ENCODE measurements around the gene DISP1.
"Not testable (repeated sequence)": the region's sequence is repeated elsewhere in the genome, so short reads cannot be mapped to it uniquely, and the experiment has no call there.

DNA sequence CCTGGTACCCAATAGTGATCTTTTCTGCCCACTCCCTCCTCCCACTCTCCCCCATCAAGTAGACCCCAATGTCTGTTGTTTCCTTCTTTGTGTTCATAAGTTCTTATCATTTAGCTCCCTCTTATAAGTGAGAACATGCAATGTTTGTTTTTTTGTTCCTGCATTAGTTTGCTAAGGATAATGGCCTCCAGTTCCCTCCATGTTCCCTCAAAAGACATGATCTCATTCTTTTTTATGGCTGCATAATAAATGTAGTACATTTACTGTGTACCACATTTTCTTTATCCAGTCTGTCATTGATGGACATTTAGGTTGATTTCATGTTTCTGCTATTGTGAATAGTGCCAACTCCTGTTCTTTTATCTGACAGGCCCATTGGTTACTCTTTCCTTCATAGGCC, 35.7 kb downstream of the DISP1 start:
- TF ChIP-seq, protein P1, sequence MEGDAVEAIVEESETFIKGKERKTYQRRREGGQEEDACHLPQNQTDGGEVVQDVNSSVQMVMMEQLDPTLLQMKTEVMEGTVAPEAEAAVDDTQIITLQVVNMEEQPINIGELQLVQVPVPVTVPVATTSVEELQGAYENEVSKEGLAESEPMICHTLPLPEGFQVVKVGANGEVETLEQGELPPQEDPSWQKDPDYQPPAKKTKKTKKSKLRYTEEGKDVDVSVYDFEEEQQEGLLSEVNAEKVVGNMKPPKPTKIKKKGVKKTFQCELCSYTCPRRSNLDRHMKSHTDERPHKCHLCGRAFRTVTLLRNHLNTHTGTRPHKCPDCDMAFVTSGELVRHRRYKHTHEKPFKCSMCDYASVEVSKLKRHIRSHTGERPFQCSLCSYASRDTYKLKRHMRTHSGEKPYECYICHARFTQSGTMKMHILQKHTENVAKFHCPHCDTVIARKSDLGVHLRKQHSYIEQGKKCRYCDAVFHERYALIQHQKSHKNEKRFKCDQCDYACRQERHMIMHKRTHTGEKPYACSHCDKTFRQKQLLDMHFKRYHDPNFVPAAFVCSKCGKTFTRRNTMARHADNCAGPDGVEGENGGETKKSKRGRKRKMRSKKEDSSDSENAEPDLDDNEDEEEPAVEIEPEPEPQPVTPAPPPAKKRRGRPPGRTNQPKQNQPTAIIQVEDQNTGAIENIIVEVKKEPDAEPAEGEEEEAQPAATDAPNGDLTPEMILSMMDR (conservative IDR thresholded peaks at IDR 0.05; ENCODE audit: low read depth, low read length), result not testable (repeated sequence)
- not testable (repeated sequence) for TF ChIP-seq EZH2 (IDR thresholded peaks at IDR 0.05; ENCODE audit: borderline replicate concordance, low read depth, low read length, poor library complexity, severe bottlenecking)

Measured in A673 (cell line).